Trophoblast cell (in vitro differentiated cells and primary cell): Measurements from ENCODE around the gene HERC6.
"Not testable (repeated sequence)": the region's sequence is repeated elsewhere in the genome, so short reads cannot be mapped to it uniquely, and the experiment has no call there.

Experiments used
- DNase-seq, 2 donors: peaks; one replicate each; pipeline ENCODE4 v3.0.0-alpha.2; 2016
- H2AFZ ChIP-seq: 2 replicates; pipeline ENCODE4 v1.6.1; 2013; ENCODE audit warnings: low read length, moderate library complexity, mild to moderate bottlenecking; ENCODE audit not compliant: insufficient read depth, poor library complexity
- H2AK5ac ChIP-seq: 2 replicates; pipeline ENCODE4 v1.6.1; 2013; ENCODE audit warnings: mild to moderate bottlenecking, low read length
- H2BK120ac ChIP-seq: 2 replicates; pipeline ENCODE4 v1.6.1; 2013; ENCODE audit warnings: low read length, mild to moderate bottlenecking, moderate library complexity; ENCODE audit not compliant: insufficient read depth, poor library complexity
- H2BK12ac ChIP-seq: 2 replicates; pipeline ENCODE4 v1.6.1; 2013; ENCODE audit warnings: mild to moderate bottlenecking, low read length, moderate library complexity
- H2BK5ac ChIP-seq: 2 replicates; pipeline ENCODE4 v1.6.1; 2013; ENCODE audit warnings: low read length, low read depth, moderate library complexity, mild to moderate bottlenecking; ENCODE audit not compliant: poor library complexity
- H3K14ac ChIP-seq: 2 replicates; pipeline ENCODE4 v1.6.1; 2013; ENCODE audit warnings: mild to moderate bottlenecking, low read length
- H3K18ac ChIP-seq: 2 replicates; pipeline ENCODE4 v1.6.1; 2013; ENCODE audit warnings: mild to moderate bottlenecking, low read length
- H3K23ac ChIP-seq: 2 replicates; pipeline ENCODE4 v1.6.1; 2013; ENCODE audit warnings: low read length
- H3K27ac ChIP-seq: 2 replicates; pipeline ENCODE4 v1.5.1; 2013; ENCODE audit warnings: low read depth, mild to moderate bottlenecking, inconsistent platforms, low read length, moderate library complexity
- H3K27me3 ChIP-seq: 2 replicates; pipeline ENCODE4 v1.6.1; 2013; ENCODE audit warnings: inconsistent platforms, mild to moderate bottlenecking, low read length, moderate library complexity; ENCODE audit not compliant: insufficient read depth
- H3K36me3 ChIP-seq, 2 experiments: 1 replicate in 1 of 2; 2 replicates in 1 of 2; pipeline ENCODE4 v1.6.1; 2013; ENCODE audit warnings: low read length in 2 of 2, mild to moderate bottlenecking in 2 of 2, moderate library complexity in 1 of 2; ENCODE audit not compliant: insufficient read depth in 2 of 2, control insufficient read depth in 1 of 2
- H3K4ac ChIP-seq: 2 replicates; pipeline ENCODE4 v1.6.1; 2013; ENCODE audit warnings: low read depth, mild to moderate bottlenecking, low read length, moderate library complexity
- H3K4me1 ChIP-seq, 2 experiments: 1 replicate in 1 of 2; 2 replicates in 1 of 2; pipeline ENCODE4 v1.6.1; 2013; ENCODE audit warnings: low read length in 2 of 2, mild to moderate bottlenecking in 2 of 2, moderate library complexity in 1 of 2; ENCODE audit not compliant: insufficient read depth in 2 of 2, control insufficient read depth in 1 of 2
- H3K4me2 ChIP-seq: 2 replicates; pipeline ENCODE4 v1.6.1; 2013; ENCODE audit warnings: inconsistent platforms, mild to moderate bottlenecking, low read length, moderate library complexity
- H3K4me3 ChIP-seq: 2 replicates; pipeline ENCODE4 v1.5.1; 2013; ENCODE audit warnings: mild to moderate bottlenecking, low read depth, low read length, inconsistent platforms
- H3K79me1 ChIP-seq: one replicate; pipeline ENCODE4 v1.6.1; 2013; ENCODE audit warnings: low read length
- H3K79me2 ChIP-seq: 2 replicates; pipeline ENCODE4 v1.6.1; 2013; ENCODE audit warnings: low read length, mild to moderate bottlenecking; ENCODE audit not compliant: control insufficient read depth, insufficient read depth, poor library complexity
- H3K9ac ChIP-seq: 2 replicates; pipeline ENCODE4 v1.6.1; 2013; ENCODE audit warnings: mild to moderate bottlenecking, low read length
- H3K9me3 ChIP-seq: 2 replicates; pipeline ENCODE4 v1.6.1; 2013; ENCODE audit warnings: low read depth, mild to moderate bottlenecking, control low read depth, inconsistent platforms, low read length; ENCODE audit not compliant: insufficient read depth
- H4K12ac ChIP-seq: 2 replicates; pipeline ENCODE4 v1.6.1; 2013; ENCODE audit warnings: low read depth, mild to moderate bottlenecking, low read length, moderate library complexity
- H4K8ac ChIP-seq: 2 replicates; pipeline ENCODE4 v1.6.1; 2013; ENCODE audit warnings: low read depth, mild to moderate bottlenecking, low read length, moderate library complexity
- H4K91ac ChIP-seq: one replicate; pipeline ENCODE4 v1.6.1; 2013; ENCODE audit warnings: low read depth, mild to moderate bottlenecking, low read length, moderate library complexity
- WGBS: extraction: QIAGEN DNeasy Blood & Tissue Kit; methylation state at CpG from one replicate; pipeline ENCODE4 v1.1.7; 2013; ENCODE audit warnings: missing lambda C conversion rate; ENCODE audit not compliant: insufficient read length, insufficient coverage; ENCODE audit errors: extremely low coverage; 5-methylcytosine and 5-hydroxymethylcytosine counted together

Gene HERC6

DNA sequence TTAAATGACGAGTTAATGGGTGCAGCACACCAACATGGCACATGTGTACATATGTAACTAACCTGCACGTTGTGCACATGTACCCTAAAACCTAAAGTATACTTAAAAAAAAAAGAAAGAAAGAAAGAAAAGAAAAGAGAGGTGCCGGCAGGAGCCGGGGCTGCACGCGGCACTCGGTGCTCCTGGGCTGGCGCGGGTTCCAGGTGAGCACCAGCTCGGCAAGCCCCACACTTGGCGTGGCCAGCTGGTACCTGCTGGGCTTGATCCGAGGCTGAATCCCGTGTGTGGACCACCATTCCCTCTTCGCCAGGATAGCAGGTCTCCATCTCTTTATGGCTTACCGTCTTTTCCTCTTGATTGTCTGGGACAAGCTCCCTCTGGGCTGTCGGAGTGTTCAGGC, 17.9 kb upstream of the HERC6 start:
- Histone ChIP-seq H3K79me2 (no peaks in the 10 kb centered on the region), H2BK5ac (no peak overlapping the region), H2AK5ac (no peak overlapping the region), H2BK120ac (no peak overlapping the region), H3K9me3 (peaks cover 2% of the 10 kb centered on the region), H3K18ac (no peak overlapping the region), H3K4me1 (no peaks in the 10 kb centered on the region), H3K79me1 (no peaks in the 10 kb centered on the region), H3K4me2 (no peak overlapping the region), H2BK12ac (no peak overlapping the region), H3K9ac (no peak overlapping the region), H3K4ac (no peak overlapping the region), H3K36me3 (no peaks in the 10 kb centered on the region), H3K27me3 (no peaks in the 10 kb centered on the region), H3K27ac (no peak overlapping the region), H3K4me3 (no peak overlapping the region), H4K8ac (no peak overlapping the region), H4K12ac (no peak overlapping the region), H3K14ac (no peak overlapping the region), H3K23ac (no peak overlapping the region), H4K91ac (no peak overlapping the region), H2AFZ (no peak overlapping the region)
- no peak for DNase-seq
- WGBS, result no CpG with 5 or more reads among the region's 16 CpGs

DNA sequence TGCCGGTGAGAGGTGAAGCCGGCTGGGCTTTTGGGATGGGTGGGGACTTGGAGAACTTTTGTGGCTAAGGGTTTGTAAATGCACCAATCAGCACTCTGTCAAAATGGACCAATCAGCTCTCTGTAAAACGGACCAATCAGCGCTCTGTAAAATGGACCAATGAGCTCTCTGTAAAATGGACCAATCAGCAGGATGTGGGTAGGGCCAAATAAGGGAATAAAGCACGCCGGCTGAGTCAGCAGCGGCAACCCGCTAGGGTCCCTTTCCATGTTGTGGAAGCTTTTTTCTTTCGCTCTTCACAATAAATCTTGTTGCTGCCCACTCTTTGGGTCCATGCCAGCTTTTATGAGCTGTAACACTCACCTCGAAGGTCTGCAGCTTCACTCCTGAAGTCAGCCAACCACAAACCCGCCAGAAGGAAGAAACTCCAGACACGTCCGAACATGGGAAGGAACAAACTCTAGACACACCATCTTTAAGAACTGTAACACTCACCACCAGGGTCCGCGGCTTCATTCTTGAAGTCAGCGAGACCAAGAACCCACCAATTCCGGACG, 17.4 kb upstream of the HERC6 start:
- not testable (repeated sequence) for H4K8ac ChIP-seq, H3K9me3 ChIP-seq, H3K27me3 ChIP-seq, H2BK12ac ChIP-seq, H3K4me3 ChIP-seq, H3K4ac ChIP-seq, H3K27ac ChIP-seq, H3K14ac ChIP-seq, H2BK5ac ChIP-seq, H2AFZ ChIP-seq, H3K18ac ChIP-seq, H4K91ac ChIP-seq, H4K12ac ChIP-seq, H3K79me2 ChIP-seq, H3K23ac ChIP-seq, H3K36me3 ChIP-seq, H3K9ac ChIP-seq, H3K79me1 ChIP-seq, H2BK120ac ChIP-seq, H3K4me1 ChIP-seq, H3K4me2 ChIP-seq, H2AK5ac ChIP-seq, DNase-seq
- WGBS, result no CpG with 5 or more reads among the region's 18 CpGs

DNA sequence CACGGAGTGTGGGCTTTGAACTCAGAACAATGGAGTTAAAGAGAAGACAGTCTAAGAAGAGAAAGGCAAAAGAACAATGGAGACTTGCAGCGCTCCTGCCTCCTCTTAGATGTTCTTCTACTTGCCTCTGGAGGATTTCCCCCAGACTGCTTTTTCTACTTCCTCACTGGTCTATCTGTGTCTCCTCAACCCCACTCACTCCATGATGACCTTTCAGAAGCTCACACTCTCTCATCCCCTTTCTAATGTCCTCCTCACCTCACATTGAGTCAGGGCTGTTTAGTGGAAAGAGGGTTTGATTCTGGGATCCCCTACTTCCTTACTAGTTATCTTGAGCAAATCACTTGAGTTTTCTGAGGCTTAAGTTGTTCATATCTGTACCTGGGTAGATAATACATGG, 12.2 kb upstream of the HERC6 start:
- Histone ChIP-seq H4K91ac (no peak overlapping the region), H3K36me3 (no peaks in the 10 kb centered on the region), H2BK5ac (no peak overlapping the region), H3K18ac (no peak overlapping the region), H3K4me3 (no peak overlapping the region), H3K79me1 (no peaks in the 10 kb centered on the region), H4K8ac (no peak overlapping the region), H3K4me1 (no peaks in the 10 kb centered on the region), H3K9ac (no peak overlapping the region), H3K79me2 (no peaks in the 10 kb centered on the region), H4K12ac (no peak overlapping the region), H2BK120ac (no peak overlapping the region), H3K4me2 (no peak overlapping the region), H2AK5ac (no peak overlapping the region), H3K23ac (no peak overlapping the region), H3K27ac (no peak overlapping the region), H2AFZ (no peak overlapping the region), H3K4ac (no peak overlapping the region), H3K27me3 (no peaks in the 10 kb centered on the region), H3K14ac (no peak overlapping the region), H2BK12ac (no peak overlapping the region), H3K9me3 (no peaks in the 10 kb centered on the region)
- WGBS, result no CpG with 5 or more reads among the region's 2 CpGs
- DNase-seq, result no peak

DNA sequence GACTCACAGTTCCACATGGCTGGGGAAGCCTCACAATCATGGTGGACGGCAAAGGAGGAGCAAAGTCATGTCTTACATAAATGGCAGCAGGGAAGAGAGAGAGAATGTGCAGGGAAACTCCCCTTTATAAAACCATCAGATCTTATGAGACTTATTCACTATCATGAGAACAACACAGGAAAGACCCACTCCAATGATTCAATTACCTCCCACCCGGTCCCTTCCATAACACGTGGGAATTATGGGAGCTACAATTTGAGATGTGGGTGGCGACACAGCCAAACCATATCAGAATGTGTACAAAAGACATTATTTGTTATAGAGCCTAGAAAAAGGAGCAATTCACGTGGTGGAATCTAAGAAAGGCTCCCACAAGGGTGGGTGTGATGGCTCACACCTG, 10.8 kb upstream of the HERC6 start:
- no peak overlapping the region for H4K91ac ChIP-seq
- H4K8ac ChIP-seq, result no peak overlapping the region
- no peak overlapping the region for H3K4me3 ChIP-seq
- no peak overlapping the region for H2BK5ac ChIP-seq
- no peak for DNase-seq
- no peak overlapping the region for H2AK5ac ChIP-seq
- H2BK120ac ChIP-seq, result no peak overlapping the region
- H3K27me3 ChIP-seq, result no peaks in the 10 kb centered on the region
- H3K4ac ChIP-seq, result no peak overlapping the region
- H3K4me1 ChIP-seq, result no peaks in the 10 kb centered on the region
- WGBS, result no CpG with 5 or more reads among the region's 5 CpGs
- no peaks in the 10 kb centered on the region for H3K9me3 ChIP-seq
- H3K18ac ChIP-seq, result no peak overlapping the region
- no peak overlapping the region for H3K4me2 ChIP-seq
- no peaks in the 10 kb centered on the region for H3K36me3 ChIP-seq
- no peak overlapping the region for H3K14ac ChIP-seq
- H3K27ac ChIP-seq, result no peak overlapping the region
- H3K9ac ChIP-seq, result no peak overlapping the region
- H3K23ac ChIP-seq, result no peak overlapping the region
- H2BK12ac ChIP-seq, result no peak overlapping the region
- H3K79me1 ChIP-seq, result no peaks in the 10 kb centered on the region
- H2AFZ ChIP-seq, result no peak overlapping the region
- H3K79me2 ChIP-seq, result no peaks in the 10 kb centered on the region
- H4K12ac ChIP-seq, result no peak overlapping the region
